ENCODE data around the gene RANBP6.

DNA sequence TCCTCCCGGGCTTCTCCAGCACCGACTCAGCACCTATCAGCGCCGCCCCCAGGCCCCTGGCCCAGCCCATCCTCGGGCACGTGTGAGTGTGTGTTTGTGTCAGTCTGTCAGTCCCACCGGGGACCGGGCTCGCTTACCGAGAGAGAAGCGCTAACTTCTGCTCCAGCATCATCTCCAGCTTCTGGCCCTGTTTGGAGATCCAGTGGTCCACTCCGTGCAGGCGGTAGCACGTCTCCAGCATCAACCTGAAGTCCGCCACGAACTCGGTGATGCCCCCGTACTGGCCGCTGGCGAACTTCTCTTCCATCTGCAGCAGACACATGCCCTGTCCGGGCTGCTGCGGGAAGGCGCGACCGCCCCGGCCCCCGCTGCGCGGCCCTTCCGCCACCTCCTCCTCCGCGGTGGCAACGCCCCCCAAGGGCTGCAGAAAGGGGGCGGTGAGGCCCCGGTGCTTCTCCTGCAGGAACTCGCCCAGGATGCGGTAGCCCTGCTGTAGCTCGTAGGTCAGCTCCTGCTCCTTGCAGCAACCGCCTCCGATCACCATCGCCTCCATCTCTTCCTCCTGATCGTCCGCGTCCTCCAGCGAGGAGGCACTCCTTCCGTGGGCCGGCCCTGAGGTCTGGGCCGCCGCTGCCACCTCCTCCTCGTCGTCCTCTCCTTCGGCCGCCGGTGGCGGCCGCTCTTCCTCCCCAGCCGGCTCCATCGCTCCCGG is 8.2 kb downstream of the RANBP6 start:
- TF ChIP-seq, protein P1, sequence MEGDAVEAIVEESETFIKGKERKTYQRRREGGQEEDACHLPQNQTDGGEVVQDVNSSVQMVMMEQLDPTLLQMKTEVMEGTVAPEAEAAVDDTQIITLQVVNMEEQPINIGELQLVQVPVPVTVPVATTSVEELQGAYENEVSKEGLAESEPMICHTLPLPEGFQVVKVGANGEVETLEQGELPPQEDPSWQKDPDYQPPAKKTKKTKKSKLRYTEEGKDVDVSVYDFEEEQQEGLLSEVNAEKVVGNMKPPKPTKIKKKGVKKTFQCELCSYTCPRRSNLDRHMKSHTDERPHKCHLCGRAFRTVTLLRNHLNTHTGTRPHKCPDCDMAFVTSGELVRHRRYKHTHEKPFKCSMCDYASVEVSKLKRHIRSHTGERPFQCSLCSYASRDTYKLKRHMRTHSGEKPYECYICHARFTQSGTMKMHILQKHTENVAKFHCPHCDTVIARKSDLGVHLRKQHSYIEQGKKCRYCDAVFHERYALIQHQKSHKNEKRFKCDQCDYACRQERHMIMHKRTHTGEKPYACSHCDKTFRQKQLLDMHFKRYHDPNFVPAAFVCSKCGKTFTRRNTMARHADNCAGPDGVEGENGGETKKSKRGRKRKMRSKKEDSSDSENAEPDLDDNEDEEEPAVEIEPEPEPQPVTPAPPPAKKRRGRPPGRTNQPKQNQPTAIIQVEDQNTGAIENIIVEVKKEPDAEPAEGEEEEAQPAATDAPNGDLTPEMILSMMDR (IDR thresholded peaks at IDR 0.05; ENCODE audit: low read depth, low read length), result no peak
- TF ChIP-seq, protein P2, sequence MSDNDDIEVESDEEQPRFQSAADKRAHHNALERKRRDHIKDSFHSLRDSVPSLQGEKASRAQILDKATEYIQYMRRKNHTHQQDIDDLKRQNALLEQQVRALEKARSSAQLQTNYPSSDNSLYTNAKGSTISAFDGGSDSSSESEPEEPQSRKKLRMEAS (IDR thresholded peaks at IDR 0.05; ENCODE audit: low read depth, low read length), result peak; percentile 91
- TF ChIP-seq POLR2A (IDR thresholded peaks at IDR 0.05; ENCODE audit: extremely low read depth, insufficient read length) (peak; percentile 29), MYC (IDR thresholded peaks at IDR 0.05; ENCODE audit: low read depth, low read length) (peak; percentile 78; the same call in 1 of the 2 replicates)

Measured in NB4 (cell line).